K562 (cell line): ENCODE measurements around the gene DAZAP1. TPM values are rescaled to one million over a fixed set of nuclear protein-coding genes. Genes with fewer than 3 reads are reported as not detected.

Source experiments
- AFF1 ChIP-seq, 2 experiments: fragments of 450-650 bp; IDR thresholded peaks; 2 replicates each; pipeline ENCODE4 v1.6.1; 2018; ENCODE audit warnings: mild to moderate bottlenecking in 2 of 2, low read depth in 1 of 2; ENCODE audit not compliant: partially characterized antibody in 2 of 2
- ARHGAP35 ChIP-seq: fragments of 450-650 bp; IDR thresholded peaks from 2 replicates; pipeline ENCODE4 v1.6.1; 2018; ENCODE audit not compliant: partially characterized antibody
- CAMTA2 ChIP-seq: fragments of 250-450 bp; sonication (Bioruptor Pico); conservative IDR thresholded peaks from 2 replicates; pipeline ENCODE4 v1.5.1; 2022
- CREB1 ChIP-seq, 2 experiments: sonication (generic) in 1 of 2; formaldehyde crosslinking in 1 of 2; IDR thresholded peaks; 2 replicates each; pipeline versions ENCODE4 v1.6.1 to v1.8.0; 2012 to 2022; ENCODE audit warnings: inconsistent platforms in 1 of 2, mild to moderate bottlenecking in 1 of 2, missing genetic modification reagents in 1 of 2, moderate library complexity in 1 of 2
- MXD1 ChIP-seq: fragments of 250-450 bp; sonication (Bioruptor Pico); IDR thresholded peaks from 2 replicates; pipeline ENCODE4 v1.8.0; 2021; ENCODE audit warnings: borderline replicate concordance, mild to moderate bottlenecking, moderate library complexity; ENCODE audit not compliant: poor library complexity, severe bottlenecking
- POLR3G ChIP-seq: IDR thresholded peaks from 2 replicates; pipeline ENCODE4 v1.6.1; 2011; ENCODE audit not compliant: insufficient read length, insufficient replicate concordance; ENCODE audit errors: extremely low read depth
- SLC30A9 ChIP-seq: fragments of 250-450 bp; sonication (Bioruptor Pico); IDR thresholded peaks from 2 replicates; pipeline ENCODE4 v1.8.0; 2022; ENCODE audit warnings: mild to moderate bottlenecking, moderate library complexity
- SRSF3 ChIP-seq: fragments of 200-400 bp; formaldehyde crosslinking; IDR thresholded peaks from 2 replicates; pipeline ENCODE4 v1.6.1; 2016; ENCODE audit warnings: mild to moderate bottlenecking, low read length, moderate library complexity; ENCODE audit not compliant: insufficient read depth
- STAT5B ChIP-seq: fragments of 250-450 bp; sonication (Bioruptor Pico); IDR thresholded peaks from 2 replicates; pipeline ENCODE4 v1.8.0; 2021; ENCODE audit warnings: mild to moderate bottlenecking, inconsistent platforms
- THAP12 ChIP-seq: fragments of 250-450 bp; sonication (Bioruptor Pico); IDR thresholded peaks from 2 replicates; pipeline ENCODE4 v1.9.0; 2021; ENCODE audit warnings: mild to moderate bottlenecking, inconsistent platforms
- ZC3H11A ChIP-seq: IDR thresholded peaks from 2 replicates; pipeline ENCODE4 v1.6.1; 2012; ENCODE audit warnings: low read depth, low read length, improper control_type of control experiment
- ZNF277 ChIP-seq: fragments of 250-450 bp; sonication (Bioruptor Pico); IDR thresholded peaks from 2 replicates; pipeline ENCODE4 v1.8.0; 2022; ENCODE audit warnings: inconsistent platforms, mild to moderate bottlenecking, moderate library complexity, borderline replicate concordance
- ZNF639 ChIP-seq, 2 experiments: fragments of 200-800 bp in 1 of 2; sonication (Bioruptor generic) in 1 of 2; sonication (generic) in 1 of 2; formaldehyde crosslinking in 1 of 2; IDR thresholded peaks in 1 of 2; conservative IDR thresholded peaks in 1 of 2; 2 replicates each; pipeline versions ENCODE4 v1.5.0 to v1.6.1; 2016 to 2020; ENCODE audit warnings: missing compliant biosample characterization in 1 of 2, missing genetic modification characterization in 1 of 2, missing genetic modification reagents in 1 of 2
- polyA plus RNA-seq, 8 experiments: library from polyadenylated mRNA; depleted of rRNA in 4 of 8; stranded (reverse) in 5 of 8; unstranded in 3 of 8; fragments of >200 nt; fragmentation: Nextera tagmentation in 2 of 8; fragmentation: Illumina TruSeq in 1 of 8; extraction: Ambion mirVana in 2 of 8; extraction: Trizol in 1 of 8; gene quantifications; 2 replicates each; pipeline versions ENCODE4 v1.2.1 to v1.2.3, GENCODE V29; 2011 to 2014; ENCODE audit warnings: inconsistent platforms in 1 of 8, missing spikeins in 1 of 8
- total RNA-seq, 7 experiments: library from RNA; depleted of rRNA in 6 of 7; stranded (reverse); fragments of >200 nt in 6 of 7; fragmentation: Illumina TruSeq in 2 of 7; extraction: Trizol in 2 of 7; gene quantifications; 2 replicates each; pipeline versions ENCODE4 v1.2.1 to v1.2.3, GENCODE V29; 2011 to 2021; ENCODE audit warnings: low replicate concordance in 1 of 7

DAZAP1 gene
- total and polyA plus RNA-seq, 9 of the 15 experiments (the other 6 are each of a cell fraction or from before 2014, with no cell fraction given), result 10.8 to 289 (median 142) TPM

GRCh38 chr19:1400281-1401137 is 6.9 kb upstream of the DAZAP1 start (continued):
- TF ChIP-seq CREB1 (IDR thresholded peaks at IDR 0.05), result no peak
- TF ChIP-seq CREB1 (CRISPR knock-in tag; IDR thresholded peaks at IDR 0.05), result no peak
- TF ChIP-seq ARHGAP35, result no peak
- no peak for TF ChIP-seq ZC3H11A
- TF ChIP-seq AFF1 (IDR thresholded peaks at IDR 0.05; ENCODE audit: low read depth in 1 of 2, partially characterized antibody in 2 of 2), result no peak
- no peak for TF ChIP-seq SRSF3
- no peak for TF ChIP-seq MXD1 (CRISPR knock-in tag)
- no peak for TF ChIP-seq CAMTA2 (CRISPR knock-in tag)
- TF ChIP-seq ZNF277 (CRISPR knock-in tag), result no peak
- TF ChIP-seq POLR3G, result no peak
- TF ChIP-seq ZNF639 (CRISPR knock-in tag; conservative IDR thresholded peaks at IDR 0.05 in 1 of 2, IDR thresholded peaks at IDR 0.05 in 1 of 2), result no peak
- no peak for TF ChIP-seq STAT5B (CRISPR knock-in tag)
- TF ChIP-seq THAP12 (CRISPR knock-in tag), result no peak
- TF ChIP-seq SLC30A9, result no peak
